Rectal smooth muscle tissue (tissue), 1 donor: ENCODE results near the gene TNFRSF8.

ENCODE experiments used
- H3K27ac ChIP-seq: one replicate; pipeline ENCODE4 v1.7.0; 2013; ENCODE audit warnings: low read depth, low read length, inconsistent platforms
- H3K27me3 ChIP-seq: one replicate; pipeline ENCODE4 v1.7.0; 2013; ENCODE audit warnings: low read length; ENCODE audit not compliant: control insufficient read depth, insufficient read depth
- H3K36me3 ChIP-seq: one replicate; pipeline ENCODE4 v1.7.0; 2013; ENCODE audit warnings: low read length; ENCODE audit not compliant: control insufficient read depth, insufficient read depth
- H3K4me1 ChIP-seq: one replicate; pipeline ENCODE4 v1.7.0; 2013; ENCODE audit warnings: low read length; ENCODE audit not compliant: control insufficient read depth, insufficient read depth
- H3K4me3 ChIP-seq: one replicate; pipeline ENCODE4 v1.7.0; 2013; ENCODE audit warnings: low read length
- H3K9ac ChIP-seq: one replicate; pipeline ENCODE4 v1.7.0; 2013; ENCODE audit warnings: low read length

TNFRSF8 gene

DNA sequence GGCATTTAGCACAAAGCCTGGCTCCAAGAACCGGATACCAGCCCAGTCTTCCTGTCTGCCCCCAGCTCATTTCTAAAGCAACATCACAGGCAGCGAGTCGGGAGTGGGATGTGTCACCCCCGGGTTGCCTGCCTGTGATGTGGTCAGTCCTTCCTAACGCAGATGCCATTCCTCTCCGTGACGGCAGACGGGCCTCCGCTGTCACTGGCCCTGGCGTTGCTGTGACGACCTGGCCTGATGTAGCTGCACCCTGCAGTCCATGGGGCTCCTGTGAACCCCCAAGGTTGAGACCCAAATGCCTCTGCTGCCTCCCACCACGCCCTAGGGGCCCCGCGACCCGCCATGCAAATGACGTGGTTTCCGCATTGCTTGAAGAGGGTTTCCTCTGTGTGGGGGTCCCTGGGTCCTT lies 116.0 kb downstream of the TNFRSF8 start:
- no peak overlapping the region for H3K9ac ChIP-seq
- H3K4me1 ChIP-seq: peaks cover 4% of the 10 kb centered on the region
- no peak overlapping the region for H3K27ac ChIP-seq
- no peaks in the 10 kb centered on the region for H3K27me3 ChIP-seq
- no peak overlapping the region for H3K4me3 ChIP-seq
- no peaks in the 10 kb centered on the region for H3K36me3 ChIP-seq

DNA sequence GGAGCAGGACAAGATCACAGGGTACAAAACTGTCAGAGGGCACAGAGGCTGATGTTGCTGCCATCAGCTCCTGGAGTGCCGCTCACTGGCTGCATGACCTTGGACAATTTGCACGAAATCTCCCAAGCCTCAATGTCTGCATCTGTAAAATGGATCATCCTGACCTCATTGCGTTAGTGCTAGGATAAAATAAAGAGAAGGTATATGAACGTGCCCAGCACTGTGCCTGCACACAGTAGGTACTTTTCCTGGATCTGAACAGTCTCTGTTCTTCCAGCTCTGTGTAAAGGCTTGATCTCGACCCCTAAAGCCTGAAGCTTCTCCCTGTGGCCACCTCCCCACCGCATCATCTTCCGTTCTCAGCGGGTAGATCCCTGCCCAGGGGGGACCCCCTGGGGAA lies 116.6 kb downstream of the TNFRSF8 start:
- H3K4me3 ChIP-seq: no peak overlapping the region
- H3K27ac ChIP-seq: no peak overlapping the region
- H3K36me3 ChIP-seq: no peaks in the 10 kb centered on the region
- H3K4me1 ChIP-seq: peaks cover 9% of the 10 kb centered on the region
- no peaks in the 10 kb centered on the region for H3K27me3 ChIP-seq
- H3K9ac ChIP-seq: no peak overlapping the region

DNA sequence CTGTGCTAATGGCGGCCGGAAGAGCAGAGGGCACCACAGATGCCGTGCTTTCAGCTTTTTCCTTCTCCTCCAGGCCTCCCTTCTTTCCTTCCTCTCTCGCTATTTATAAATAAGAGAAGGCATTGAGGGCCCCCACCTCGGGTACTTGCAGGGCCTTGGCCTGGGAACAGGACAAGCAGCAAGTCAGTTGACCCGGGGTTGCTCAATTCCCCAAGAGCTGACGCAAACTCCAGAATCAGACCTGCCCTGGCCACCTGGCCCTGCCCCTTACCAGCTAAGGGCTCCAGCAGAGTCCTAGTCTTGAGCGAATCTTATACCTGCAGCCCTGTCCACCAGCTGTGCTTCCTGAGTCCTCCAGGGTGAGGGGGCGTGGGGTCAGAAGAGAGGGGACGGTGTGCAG lies 117.2 kb downstream of the TNFRSF8 start:
- H3K27ac ChIP-seq: peak overlapping the region; percentile 49
- H3K4me1 ChIP-seq: peaks cover 13% of the 10 kb centered on the region
- no peaks in the 10 kb centered on the region for H3K27me3 ChIP-seq
- H3K9ac ChIP-seq: no peak overlapping the region
- H3K4me3 ChIP-seq: no peak overlapping the region
- H3K36me3 ChIP-seq: no peaks in the 10 kb centered on the region

DNA sequence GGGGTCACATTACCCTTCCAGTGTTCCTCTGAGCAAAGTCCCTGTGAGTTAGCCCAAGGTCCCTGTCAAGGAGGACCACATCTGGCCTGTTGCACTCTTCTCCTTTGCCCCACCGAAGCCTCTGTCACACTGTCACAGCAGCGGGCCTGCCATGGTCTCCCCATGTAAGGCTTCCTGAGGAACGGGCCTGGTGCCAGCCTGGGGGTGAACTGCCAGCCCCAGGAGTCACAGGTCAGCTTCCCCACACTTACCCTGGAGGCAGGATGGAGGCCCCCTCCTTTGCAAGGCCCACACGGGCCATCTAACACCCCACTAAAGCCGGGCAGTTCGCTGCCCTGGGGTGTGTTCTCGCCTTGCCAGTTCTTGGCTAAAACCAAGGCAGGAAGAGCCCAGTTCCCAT lies 117.8 kb downstream of the TNFRSF8 start:
- Histone ChIP-seq H3K4me3 (no peak overlapping the region), H3K27me3 (no peaks in the 10 kb centered on the region), H3K36me3 (no peaks in the 10 kb centered on the region), H3K4me1 (peaks cover 18% of the 10 kb centered on the region), H3K27ac (peak overlapping the region; percentile 49), H3K9ac (no peak overlapping the region)

DNA sequence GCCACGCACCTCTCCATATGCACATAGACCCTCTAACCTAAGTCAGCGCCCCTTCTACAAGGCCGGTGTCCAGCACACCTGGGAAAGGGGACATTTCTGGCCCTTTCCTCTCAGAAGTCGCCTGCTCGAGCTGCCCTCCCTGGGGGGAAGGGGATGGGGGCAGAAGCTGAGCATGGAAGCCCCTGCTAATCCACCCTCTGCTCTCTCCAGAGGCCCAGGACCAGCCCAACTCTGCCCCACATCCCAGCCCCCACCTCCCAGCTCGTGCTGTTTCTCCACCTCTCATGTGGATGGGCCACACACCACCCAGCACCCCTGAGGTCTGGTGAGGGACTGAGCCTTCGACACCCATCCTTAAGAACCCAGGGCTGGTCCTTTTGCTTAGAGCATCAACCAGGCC lies 118.5 kb downstream of the TNFRSF8 start:
- Histone ChIP-seq H3K9ac (no peak overlapping the region), H3K27me3 (no peaks in the 10 kb centered on the region), H3K36me3 (no peaks in the 10 kb centered on the region), H3K4me3 (no peak overlapping the region), H3K4me1 (peaks cover 25% of the 10 kb centered on the region), H3K27ac (no peak overlapping the region)

DNA sequence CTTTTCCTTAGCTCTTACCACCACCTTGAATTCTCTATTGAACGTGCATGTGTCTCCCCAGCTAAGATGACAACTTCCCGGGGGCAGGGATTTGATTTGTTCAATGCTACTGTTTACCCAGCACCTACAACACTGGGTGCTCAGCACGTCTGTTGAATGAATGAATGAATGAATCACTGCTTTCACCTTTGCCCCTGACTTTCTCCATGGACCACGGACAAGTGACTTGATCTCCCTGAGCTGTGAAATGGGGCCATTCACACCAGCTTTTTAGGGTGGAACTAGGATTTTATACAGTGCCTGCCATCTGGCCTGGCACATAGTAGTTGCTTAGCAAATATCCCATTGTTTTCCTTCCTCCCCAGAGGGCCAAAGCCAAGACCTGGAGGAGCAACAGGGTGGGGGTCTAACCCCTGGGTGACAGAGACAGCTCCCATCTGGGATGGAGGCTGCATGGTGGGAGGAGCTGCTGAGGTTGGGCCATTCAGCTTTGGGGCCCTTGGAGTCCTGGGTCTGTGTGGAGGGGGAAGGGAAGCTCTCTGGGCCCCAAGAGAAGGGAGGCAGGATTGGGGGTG lies 119.4 kb downstream of the TNFRSF8 start:
- Histone ChIP-seq H3K27ac (no peak overlapping the region), H3K27me3 (no peaks in the 10 kb centered on the region), H3K36me3 (no peaks in the 10 kb centered on the region), H3K9ac (no peak overlapping the region), H3K4me3 (no peak overlapping the region), H3K4me1 (peaks cover 25% of the 10 kb centered on the region)

DNA sequence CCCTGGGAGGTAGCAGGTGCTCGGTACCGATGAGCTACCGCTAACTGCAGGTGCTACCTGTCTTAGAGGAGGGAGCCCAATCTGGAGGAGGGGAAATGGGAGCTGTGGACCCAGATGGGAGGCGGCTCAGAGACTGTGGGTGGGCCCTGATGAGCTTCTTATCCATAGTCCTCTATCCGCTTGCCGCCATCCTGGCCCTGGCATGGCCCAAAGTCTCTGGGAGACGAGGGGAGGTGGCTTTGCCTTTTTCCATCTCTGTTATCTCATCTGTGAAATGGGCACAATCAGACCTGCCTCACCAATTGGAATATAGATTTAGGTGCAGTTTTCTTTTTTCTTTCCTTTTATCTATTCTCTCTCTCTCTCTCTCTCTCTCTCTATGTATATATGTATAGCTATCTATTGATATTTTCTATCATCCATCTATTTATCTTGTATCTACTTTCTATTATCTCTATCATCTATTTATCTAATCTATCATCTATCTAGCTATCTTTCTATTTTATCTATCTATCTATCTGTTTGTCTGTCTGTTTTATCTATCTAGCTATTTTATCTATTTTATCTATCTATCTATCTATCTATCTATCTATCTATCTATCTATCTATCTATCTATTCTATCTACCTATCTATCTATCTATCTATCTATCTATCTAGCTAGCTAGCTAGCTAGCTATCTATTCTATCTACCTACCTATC lies 120.1 kb downstream of the TNFRSF8 start:
- no peaks in the 10 kb centered on the region for H3K36me3 ChIP-seq
- no peak overlapping the region for H3K9ac ChIP-seq
- no peaks in the 10 kb centered on the region for H3K27me3 ChIP-seq
- H3K4me1 ChIP-seq: peaks cover 25% of the 10 kb centered on the region
- peak overlapping the region; percentile 61 for H3K27ac ChIP-seq
- no peak overlapping the region for H3K4me3 ChIP-seq

DNA sequence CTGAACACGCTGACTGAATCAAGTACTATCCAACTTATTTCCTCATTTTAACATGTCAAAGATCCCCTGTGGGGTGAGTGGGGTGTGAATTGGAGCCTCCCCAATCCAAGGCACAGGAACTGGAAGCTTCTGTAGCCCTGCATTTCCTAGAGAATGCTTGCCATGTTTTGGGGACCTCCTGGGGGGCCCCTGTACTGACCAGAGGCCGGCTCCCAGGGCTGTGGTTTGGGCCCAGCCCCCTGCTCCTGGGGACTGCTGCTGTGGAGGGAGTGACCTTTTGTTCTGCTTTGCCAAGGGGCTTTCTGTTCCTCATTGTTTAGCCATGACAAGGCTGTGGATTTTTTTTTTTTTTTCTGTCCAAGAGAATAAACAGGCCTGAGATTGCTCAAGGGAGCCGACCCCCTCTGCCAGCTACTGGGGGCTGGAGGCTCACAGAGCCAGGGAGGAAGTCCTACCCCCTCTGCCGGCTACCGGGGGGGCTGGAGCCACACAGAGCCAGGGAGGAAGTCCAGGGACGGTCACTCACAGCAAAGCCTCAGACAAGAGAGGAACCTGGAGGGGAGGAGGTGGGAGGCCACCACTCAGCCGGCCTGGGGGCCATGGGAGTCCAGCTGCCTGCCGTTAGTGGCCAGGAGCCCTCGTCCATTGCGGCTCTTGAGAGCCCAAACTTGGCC lies 121.0 kb downstream of the TNFRSF8 start:
- Histone ChIP-seq H3K27me3 (no peaks in the 10 kb centered on the region), H3K27ac (peak overlapping the region; percentile 77), H3K4me1 (peaks cover 25% of the 10 kb centered on the region), H3K36me3 (no peaks in the 10 kb centered on the region), H3K4me3 (peak overlapping the region; percentile 30), H3K9ac (no peak overlapping the region)

DNA sequence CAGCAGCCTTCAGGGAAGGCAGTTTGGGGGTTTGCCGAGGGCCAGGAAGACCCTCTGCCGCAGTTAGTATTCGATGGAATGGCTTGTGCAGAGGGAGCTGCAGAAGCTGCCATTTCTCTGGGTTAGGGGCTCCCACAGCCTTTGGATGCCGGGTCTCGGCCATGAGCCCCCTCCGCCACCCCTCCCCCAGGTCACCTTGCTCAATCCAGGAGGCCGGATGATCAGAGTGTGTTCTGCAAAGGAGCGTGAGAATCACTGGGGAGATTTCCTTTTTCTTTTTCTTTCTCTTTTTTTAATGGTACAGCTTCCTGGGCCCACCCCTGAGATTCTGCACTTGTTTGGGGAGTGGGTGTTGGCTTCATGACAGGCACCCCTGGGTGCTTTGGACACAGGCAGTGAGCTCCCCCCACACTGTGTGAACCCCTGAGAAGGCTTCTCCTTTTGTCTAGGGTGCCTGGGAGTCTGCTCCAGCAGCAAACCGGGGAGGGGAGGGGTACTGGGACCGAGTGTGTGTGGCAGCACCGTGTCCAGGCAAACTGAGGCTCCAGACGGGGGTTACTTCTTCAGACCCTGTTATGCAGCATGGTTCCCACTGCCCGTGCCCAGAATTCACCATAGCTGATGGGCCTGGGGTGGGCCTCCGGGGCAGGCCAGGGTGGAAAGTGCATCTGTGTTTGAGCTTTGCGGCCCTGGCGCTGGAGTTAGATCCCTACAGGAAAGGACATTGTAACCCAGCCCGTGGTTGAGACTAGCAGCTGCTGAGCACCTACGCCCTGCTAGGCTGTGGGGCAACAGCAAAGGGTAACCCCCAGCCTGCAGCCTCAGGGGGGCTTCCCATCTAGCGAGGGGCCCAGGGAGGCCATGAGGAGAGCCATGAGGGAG lies 122.2 kb downstream of the TNFRSF8 start:
- no peaks in the 10 kb centered on the region for H3K36me3 ChIP-seq
- peak overlapping the region; percentile 77 for H3K27ac ChIP-seq
- no peak overlapping the region for H3K9ac ChIP-seq
- H3K4me3 ChIP-seq: peak overlapping the region; percentile 30
- no peaks in the 10 kb centered on the region for H3K27me3 ChIP-seq
- H3K4me1 ChIP-seq: peaks cover 25% of the 10 kb centered on the region

DNA sequence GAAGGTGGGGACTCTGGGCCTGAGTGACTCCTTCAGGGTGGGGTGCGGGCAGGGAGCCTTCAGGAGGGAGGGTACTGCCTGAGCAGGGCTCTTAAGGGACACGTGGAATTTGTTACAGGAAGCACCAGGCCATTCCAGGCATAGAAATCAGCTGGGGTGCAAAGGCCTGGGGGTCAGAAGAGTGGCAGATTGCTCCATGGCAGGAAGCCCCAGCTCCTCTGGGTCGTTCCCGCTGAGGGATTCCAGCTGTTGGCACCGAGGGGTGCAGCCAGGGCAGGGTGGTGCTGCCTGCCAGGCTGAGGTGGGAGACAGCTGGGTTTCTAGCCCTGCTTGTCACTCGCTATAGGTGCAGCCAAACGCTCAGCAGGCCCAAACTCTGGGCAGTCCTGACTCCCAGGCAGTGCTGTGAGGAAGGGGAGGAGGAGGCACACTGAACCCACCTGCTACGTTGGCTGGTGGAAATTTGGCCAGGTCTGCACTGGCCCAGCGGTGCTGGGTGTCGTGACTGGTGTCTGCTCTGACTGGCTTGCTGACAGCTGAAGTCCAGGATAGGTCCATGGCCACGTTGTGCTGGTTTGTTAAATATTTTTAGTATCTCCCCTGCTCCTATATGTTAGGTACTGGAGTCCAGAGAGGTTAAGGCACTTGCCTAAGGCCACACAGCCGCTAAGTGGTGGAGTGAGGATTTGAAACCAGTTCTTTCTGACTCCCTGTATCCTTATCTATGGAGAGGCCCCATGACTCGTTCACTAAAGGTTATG lies 123.0 kb downstream of the TNFRSF8 start:
- no peaks in the 10 kb centered on the region for H3K36me3 ChIP-seq
- H3K4me3 ChIP-seq: no peak overlapping the region
- H3K27me3 ChIP-seq: no peaks in the 10 kb centered on the region
- H3K9ac ChIP-seq: peak overlapping the region; percentile 16
- peaks cover 25% of the 10 kb centered on the region for H3K4me1 ChIP-seq
- no peak overlapping the region for H3K27ac ChIP-seq

DNA sequence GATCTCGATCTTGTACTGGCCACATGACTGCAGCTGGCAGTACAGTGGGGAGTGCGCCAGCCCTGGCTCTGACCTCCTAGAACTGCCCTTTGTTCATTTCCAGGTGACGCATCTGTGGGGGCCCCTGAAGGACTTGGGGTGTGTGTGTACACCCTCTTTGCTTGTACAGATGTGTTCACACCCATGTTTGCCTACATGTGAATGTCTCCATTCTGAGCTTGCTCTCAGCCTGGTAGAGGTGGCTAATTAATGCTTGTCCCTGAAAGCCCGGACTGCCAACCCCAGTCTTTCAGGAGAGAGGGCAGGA lies 123.5 kb downstream of the TNFRSF8 start:
- Histone ChIP-seq H3K9ac (peak overlapping the region; percentile 16), H3K27ac (no peak overlapping the region), H3K4me1 (peaks cover 25% of the 10 kb centered on the region), H3K4me3 (no peak overlapping the region), H3K27me3 (no peaks in the 10 kb centered on the region), H3K36me3 (no peaks in the 10 kb centered on the region)

DNA sequence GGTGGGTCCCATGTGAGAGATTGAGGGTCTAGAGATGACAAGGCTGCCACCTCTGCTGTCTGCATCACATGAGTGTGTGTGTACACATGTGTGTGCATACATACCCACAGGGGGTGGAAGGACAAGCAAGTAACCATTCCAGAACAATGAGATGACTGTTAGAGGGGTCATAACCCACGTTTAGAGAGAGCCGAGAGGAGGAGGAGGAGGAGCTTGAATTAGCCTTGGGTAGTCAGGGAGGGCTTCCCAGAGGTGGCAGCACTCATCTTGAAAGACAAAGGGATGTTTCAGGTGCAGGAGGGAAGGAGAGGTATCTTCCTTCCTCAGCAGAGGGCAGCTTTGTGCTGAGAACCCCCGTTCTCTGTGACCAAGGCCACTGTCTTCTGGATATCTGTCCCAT lies 125.0 kb downstream of the TNFRSF8 start:
- Histone ChIP-seq H3K36me3 (peaks cover 2% of the 10 kb centered on the region), H3K4me3 (no peak overlapping the region), H3K27me3 (no peaks in the 10 kb centered on the region), H3K4me1 (peaks cover 25% of the 10 kb centered on the region), H3K9ac (no peak overlapping the region), H3K27ac (no peak overlapping the region)
